ENCODE data around the gene RNU11.
A peak's percentile ranks its signal among the peaks of the same experiment; 100 is the strongest.
"Not testable (repeated sequence)": the region's sequence is repeated elsewhere in the genome, so short reads cannot be mapped to it uniquely, and the experiment has no call there.

The RNU11 gene

DNA sequence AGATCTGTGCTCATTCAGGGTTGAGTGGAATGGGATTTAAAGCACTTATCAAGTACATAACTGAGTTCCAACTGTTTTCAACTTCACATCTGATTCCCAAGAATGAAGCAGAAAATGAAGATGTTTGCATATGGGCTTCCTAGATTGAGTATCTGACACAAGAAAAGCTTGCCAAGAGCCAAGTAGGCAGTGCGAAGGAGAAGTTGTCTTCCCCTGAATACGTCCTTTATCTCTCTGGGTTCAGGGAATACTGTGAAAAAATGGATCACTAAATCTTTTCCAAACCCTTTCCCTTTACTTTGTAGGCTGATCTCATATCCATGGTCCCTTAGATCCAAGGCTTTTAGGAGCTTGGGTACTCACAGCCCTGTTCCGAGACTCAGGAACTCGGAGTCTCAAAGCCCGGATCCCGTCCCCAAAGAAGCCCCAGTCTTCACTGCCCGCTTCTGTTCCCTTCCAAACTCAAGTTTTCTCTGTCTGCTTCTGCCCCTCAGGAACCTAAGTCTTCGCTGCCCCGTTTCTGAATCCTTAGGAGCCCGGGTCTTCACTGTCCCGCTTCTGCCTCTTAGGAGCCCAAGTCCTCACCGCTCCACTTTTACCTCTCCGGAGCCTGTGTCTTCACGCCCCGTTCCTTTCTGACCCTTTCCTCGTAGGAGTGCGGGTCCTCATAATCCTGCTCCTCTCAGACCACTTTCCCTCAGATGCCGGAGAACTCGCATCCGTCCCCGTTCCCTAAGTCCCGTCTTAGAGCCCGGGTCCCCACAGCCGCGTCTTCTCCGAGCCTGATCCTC lies 6.1 kb upstream of the RNU11 start:
- peak overlapping the region; percentile 84 to 95 for H3K4me3 ChIP-seq (ENCODE audit: low read depth in 1 of 2, low read length in 1 of 2)
- no peaks in the 10 kb centered on the region for H3K27me3 ChIP-seq
- peak overlapping the region; percentile 96 for H3K27ac ChIP-seq
- TF ChIP-seq, protein P1, sequence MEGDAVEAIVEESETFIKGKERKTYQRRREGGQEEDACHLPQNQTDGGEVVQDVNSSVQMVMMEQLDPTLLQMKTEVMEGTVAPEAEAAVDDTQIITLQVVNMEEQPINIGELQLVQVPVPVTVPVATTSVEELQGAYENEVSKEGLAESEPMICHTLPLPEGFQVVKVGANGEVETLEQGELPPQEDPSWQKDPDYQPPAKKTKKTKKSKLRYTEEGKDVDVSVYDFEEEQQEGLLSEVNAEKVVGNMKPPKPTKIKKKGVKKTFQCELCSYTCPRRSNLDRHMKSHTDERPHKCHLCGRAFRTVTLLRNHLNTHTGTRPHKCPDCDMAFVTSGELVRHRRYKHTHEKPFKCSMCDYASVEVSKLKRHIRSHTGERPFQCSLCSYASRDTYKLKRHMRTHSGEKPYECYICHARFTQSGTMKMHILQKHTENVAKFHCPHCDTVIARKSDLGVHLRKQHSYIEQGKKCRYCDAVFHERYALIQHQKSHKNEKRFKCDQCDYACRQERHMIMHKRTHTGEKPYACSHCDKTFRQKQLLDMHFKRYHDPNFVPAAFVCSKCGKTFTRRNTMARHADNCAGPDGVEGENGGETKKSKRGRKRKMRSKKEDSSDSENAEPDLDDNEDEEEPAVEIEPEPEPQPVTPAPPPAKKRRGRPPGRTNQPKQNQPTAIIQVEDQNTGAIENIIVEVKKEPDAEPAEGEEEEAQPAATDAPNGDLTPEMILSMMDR (IDR thresholded peaks at IDR 0.05), result no peak
- peaks cover 33 to 38% of the 10 kb centered on the region in 2 experiments for H3K4me1 ChIP-seq (ENCODE audit: control insufficient read depth in 1 of 2, insufficient read depth in 1 of 2, low read depth in 1 of 2, low read length in 1 of 2)
- H3K36me3 ChIP-seq, result no peaks in the 10 kb centered on the region
- H3K9me3 ChIP-seq, result no peaks in the 10 kb centered on the region

DNA sequence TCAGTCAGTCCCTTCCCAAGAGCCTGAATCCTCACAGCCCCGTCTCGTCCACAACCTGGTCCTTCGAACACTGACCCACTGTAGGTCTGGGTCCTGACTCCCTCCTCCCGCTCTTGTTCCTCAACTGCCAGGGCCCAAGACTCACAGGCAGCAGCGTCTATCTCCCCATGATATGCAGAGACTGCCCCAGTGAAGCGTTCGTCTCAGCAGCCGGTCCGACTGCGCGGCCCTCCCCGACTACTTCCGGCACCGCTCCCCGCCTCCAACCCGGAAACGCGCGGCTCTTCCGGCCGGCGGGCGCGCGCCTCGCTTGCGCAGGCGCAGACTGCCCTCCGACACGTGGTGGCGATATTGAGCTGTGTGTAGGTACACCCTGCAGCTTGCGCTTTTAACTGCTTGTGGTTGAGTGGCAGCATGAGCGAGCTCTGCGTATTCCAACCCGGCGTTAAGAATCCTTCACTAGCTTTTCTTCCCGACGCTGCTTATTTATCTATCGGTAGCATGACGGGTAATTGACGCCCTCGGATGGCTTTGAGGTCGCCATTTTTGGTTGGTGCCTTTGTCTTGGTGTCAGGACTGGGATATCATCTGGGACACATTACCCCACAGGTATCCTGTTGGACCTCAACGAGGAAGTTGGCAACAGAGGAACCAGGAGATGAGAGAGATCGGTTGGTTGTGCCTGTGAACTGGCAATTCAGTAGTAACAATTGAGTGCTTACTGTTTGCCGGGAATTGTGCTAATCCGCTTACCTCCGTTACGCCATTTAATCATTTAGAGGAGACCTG lies 5.4 kb upstream of the RNU11 start, which contains the start of gene TAF12:
Gene TAF12, minus strand, starts transcription at position 221 of the 789 bp plus-strand sequence. CDS start 20,986 bp downstream, outside the sequence.
- TF ChIP-seq, protein P1 (IDR thresholded peaks at IDR 0.05), result peak; percentile 66

DNA sequence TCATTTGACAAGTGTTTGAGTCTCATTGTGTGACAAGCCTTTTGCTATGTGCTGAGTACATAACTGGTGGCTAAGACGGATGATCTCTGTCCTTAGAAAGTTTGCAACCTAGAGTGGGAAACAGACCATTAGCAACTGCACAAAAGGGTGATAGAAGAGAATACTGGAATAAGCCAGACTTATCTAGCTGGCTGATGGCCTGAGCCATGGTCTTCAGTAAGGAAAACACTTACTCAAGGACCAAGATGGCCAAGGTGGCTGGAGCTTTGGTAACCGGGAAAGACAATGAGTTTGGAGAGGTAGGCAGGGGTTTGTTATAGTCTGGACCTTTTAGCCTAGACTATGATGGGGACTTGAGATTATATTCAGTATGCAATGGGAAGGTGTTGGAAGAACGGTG lies 3.9 kb upstream of the RNU11 start:
- Histone ChIP-seq H3K9me3 (no peaks in the 10 kb centered on the region), H3K4me1 (ENCODE audit: control insufficient read depth in 1 of 2, insufficient read depth in 1 of 2, low read depth in 1 of 2, low read length in 1 of 2) (peaks cover 54 to 56% of the 10 kb centered on the region in 2 experiments), H3K27ac (peak overlapping the region; percentile 96), H3K4me3 (ENCODE audit: low read depth in 1 of 2, low read length in 1 of 2) (no peak overlapping the region), H3K36me3 (no peaks in the 10 kb centered on the region), H3K27me3 (no peaks in the 10 kb centered on the region)
- TF ChIP-seq, protein P1 (IDR thresholded peaks at IDR 0.05), result no peak

More for the DNA sequence above, 5.4 kb upstream of the RNU11 start, which contains the start of gene TAF12:
- Histone ChIP-seq H3K27ac (peak within 1 kb of the TSS; percentile 96), H3K36me3 (no peaks in the 10 kb centered on the region), H3K4me1 (ENCODE audit: control insufficient read depth in 1 of 2, insufficient read depth in 1 of 2, low read depth in 1 of 2, low read length in 1 of 2) (peaks cover 41 to 46% of the 10 kb centered on the region in 2 experiments), H3K9me3 (no peaks in the 10 kb centered on the region), H3K27me3 (no peaks in the 10 kb centered on the region), H3K4me3 (ENCODE audit: low read depth in 1 of 2, low read length in 1 of 2) (peak within 1 kb of the TSS; percentile 84 to 95)

DNA sequence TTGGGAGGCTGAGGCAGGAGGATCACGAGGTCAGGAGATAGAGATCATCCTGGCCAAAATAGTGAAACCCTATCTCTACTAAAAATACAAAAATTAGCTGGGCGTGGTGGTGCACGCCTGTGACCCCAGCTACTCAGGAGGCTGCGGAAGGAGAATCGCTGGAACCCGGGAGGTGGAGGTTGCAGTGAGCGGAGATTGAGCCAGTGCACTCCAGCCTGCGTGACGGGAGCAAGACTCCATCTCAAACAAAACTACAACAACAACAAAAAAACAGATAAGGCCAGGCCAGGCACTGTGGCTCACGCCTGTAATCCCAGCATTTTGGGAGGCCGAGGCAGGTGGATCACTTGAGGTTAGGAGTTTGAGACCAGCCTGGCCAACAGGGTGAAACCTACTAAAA lies 3.0 kb upstream of the RNU11 start:
- not testable (repeated sequence) for H3K27ac ChIP-seq; H3K36me3 ChIP-seq; H3K27me3 ChIP-seq; H3K4me3 ChIP-seq (ENCODE audit: low read depth in 1 of 2, low read length in 1 of 2); H3K9me3 ChIP-seq
- H3K4me1 ChIP-seq (ENCODE audit: control insufficient read depth in 1 of 2, insufficient read depth in 1 of 2, low read depth in 1 of 2, low read length in 1 of 2), result peaks cover 56 to 57% of the 10 kb centered on the region in 2 experiments

DNA sequence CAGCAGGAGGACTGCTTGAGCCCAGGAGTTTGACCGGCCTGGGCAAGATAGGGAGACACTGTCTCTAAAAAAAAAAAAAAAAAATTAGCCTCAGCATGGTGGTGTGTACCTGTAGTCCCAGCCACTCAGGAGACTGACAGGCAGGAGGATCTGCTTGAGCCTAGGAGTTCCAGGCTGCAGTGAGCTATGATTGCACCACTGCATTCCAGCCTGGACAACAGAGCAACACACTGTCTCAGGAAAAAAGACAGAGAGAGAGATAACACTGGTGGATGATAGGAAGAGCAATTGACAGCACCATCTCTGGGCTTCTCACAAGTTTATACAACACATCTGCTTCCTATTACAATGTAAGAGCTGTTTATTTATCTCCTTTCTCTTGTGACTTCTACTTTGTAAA lies 2.4 kb upstream of the RNU11 start:
- Histone ChIP-seq H3K4me3 (ENCODE audit: low read depth in 1 of 2, low read length in 1 of 2) (no peak overlapping the region), H3K4me1 (ENCODE audit: control insufficient read depth in 1 of 2, insufficient read depth in 1 of 2, low read depth in 1 of 2, low read length in 1 of 2) (peaks cover 53 to 56% of the 10 kb centered on the region in 2 experiments), H3K27ac (no peak overlapping the region), H3K9me3 (no peaks in the 10 kb centered on the region), H3K36me3 (no peaks in the 10 kb centered on the region), H3K27me3 (no peaks in the 10 kb centered on the region)
- TF ChIP-seq, protein P1 (IDR thresholded peaks at IDR 0.05), result no peak

All from neutrophil (primary cell).